ENCODE results near the gene SLC25A22. TPM values are rescaled to one million over a fixed set of nuclear protein-coding genes. Genes with fewer than 3 reads are reported as not detected.

SLC25A22 gene
- polyA plus RNA-seq, 1 of the 3 experiments (the other 2 are of a cell fraction), result 50.9 TPM

- POLR2A ChIA-PET, result interaction anchor here (1.3 kb wide), 1 partner anchor 15 kb away, joined by 3 read pairs; no protein-coding TSS in a partner anchor
- Histone ChIP-seq H3K79me2 (ENCODE audit: insufficient read depth) (peaks cover 62% of the 10 kb centered on the region), H3K9me2 (no peaks in the 10 kb centered on the region), H2AFZ (ENCODE audit: low read depth) (no peak overlapping the region), H3K9me3 (no peaks in the 10 kb centered on the region), H3K27ac (ENCODE audit: low read depth in 2 of 2, low read length in 1 of 2) (no peak overlapping the region; a peak in 1 of 4 replicates), H3K4me3 (ENCODE audit: low read depth in 2 of 2, low read length in 1 of 2) (no peak overlapping the region), H3K27me3 (ENCODE audit: insufficient read depth) (no peaks in the 10 kb centered on the region), H3K4me2 (no peak overlapping the region), H3K9ac (no peak overlapping the region), H3K36me3 (replicated peaks in 1 of 2; ENCODE audit: control insufficient read depth in 1 of 2, insufficient read depth in 2 of 2, low read length in 1 of 2) (peaks cover under 1 to 46% of the 10 kb centered on the region in 2 experiments), H4K20me1 (ENCODE audit: insufficient read depth) (peaks cover 44% of the 10 kb centered on the region), H3F3A (replicated peaks; ENCODE audit: insufficient read depth) (no peaks in the 10 kb centered on the region), H3K4me1 (ENCODE audit: control insufficient read depth in 1 of 2, insufficient read depth in 2 of 2, low read depth in 1 of 2, low read length in 1 of 2) (peaks cover 11 to 13% of the 10 kb centered on the region in 2 experiments; a peak in 2 of 4 replicates)
- no peak for TF ChIP-seq USF1 (IDR thresholded peaks at IDR 0.05; ENCODE audit: borderline replicate concordance, low read depth)
- no peak for TF ChIP-seq MAX (IDR thresholded peaks at IDR 0.05; ENCODE audit: low read depth)
- TF ChIP-seq REST (IDR thresholded peaks at IDR 0.05; ENCODE audit: low read depth, low read length), result no peak
- no peak for TF ChIP-seq EZH2phosphoT487 (IDR thresholded peaks at IDR 0.05; ENCODE audit: borderline replicate concordance, low read depth)
- TF ChIP-seq MEF2A (IDR thresholded peaks at IDR 0.05; ENCODE audit: borderline replicate concordance, low read depth), result no peak
- no peak for TF ChIP-seq NFIC (IDR thresholded peaks at IDR 0.05; ENCODE audit: borderline replicate concordance)
- TF ChIP-seq TCF12 (IDR thresholded peaks at IDR 0.05), result no peak
- no peak for TF ChIP-seq RCOR1 (IDR thresholded peaks at IDR 0.05; ENCODE audit: low read length)
- TF ChIP-seq RAD21 (IDR thresholded peaks at IDR 0.05; ENCODE audit: low read length), result no peak
- no peak for TF ChIP-seq CTCF (IDR thresholded peaks at IDR 0.05)
- TF ChIP-seq POLR2AphosphoS5 (IDR thresholded peaks at IDR 0.05; ENCODE audit: low read depth, low read length), result no peak
- no peak for TF ChIP-seq NRF1 (IDR thresholded peaks at IDR 0.05; ENCODE audit: low read depth, low read length)
- no peak for TF ChIP-seq USF2 (IDR thresholded peaks at IDR 0.05; ENCODE audit: borderline replicate concordance, low read depth, low read length)
- TF ChIP-seq TEAD4 (IDR thresholded peaks at IDR 0.05; ENCODE audit: borderline replicate concordance, insufficient read depth), result no peak
- no peak for TF ChIP-seq FOSL2 (IDR thresholded peaks at IDR 0.05; ENCODE audit: borderline replicate concordance, low read depth)
- DNase-seq, result no peak
- WGBS (ENCODE audit: low lambda C conversion rate), result 83% methylated on average over 16 of the region's 34 CpGs
- CTCF ChIA-PET, result no interaction called here
These were observed 25.4 kb downstream of the SLC25A22 start for GRCh38 chr11:772429-773390.
